Activated T-cell treated with anti-CD3 and anti-CD28 coated beads for 48 hours (primary cell): ENCODE measurements around the gene MIA3.
"Not testable (repeated sequence)": the region's sequence is repeated elsewhere in the genome, so short reads cannot be mapped to it uniquely, and the experiment has no call there.

Experiments used
- DNase-seq: peaks from one replicate; pipeline ENCODE4 v3.0.0-alpha.2; 2020; ENCODE audit warnings: low read depth

Gene MIA3

GRCh38 chr1:222663431-222663934 lies 45.6 kb downstream of the MIA3 start:
- DNase-seq = no peak

- DNase-seq = no peak
Observed at GRCh38 chr1:222665964-222666363, 48.1 kb downstream of the MIA3 start.

GRCh38 chr1:222668184-222668583 lies 50.3 kb downstream of the MIA3 start:
- not testable (repeated sequence) for DNase-seq

- DNase-seq = not testable (repeated sequence)
Observed at GRCh38 chr1:222669107-222669506, 51.2 kb downstream of the MIA3 start.

- DNase-seq = no peak
Observed at GRCh38 chr1:222670110-222670509, 52.2 kb downstream of the MIA3 start.

- no peak for DNase-seq
Observed at GRCh38 chr1:222680080-222680479, 62.2 kb downstream of the MIA3 start.

- DNase-seq = no peak
Observed at GRCh38 chr1:222691016-222691415, 73.1 kb downstream of the MIA3 start.

- no peak for DNase-seq
Observed at GRCh38 chr1:222694927-222695326, 77.0 kb downstream of the MIA3 start.

- DNase-seq = no peak
Observed at GRCh38 chr1:222696741-222697140, 78.8 kb downstream of the MIA3 start.

GRCh38 chr1:222697203-222697602 lies 79.3 kb downstream of the MIA3 start:
- no peak for DNase-seq

- no peak for DNase-seq
Observed at GRCh38 chr1:222697826-222698225, 79.9 kb downstream of the MIA3 start.

- no peak for DNase-seq
Observed at GRCh38 chr1:222702210-222702609, 84.3 kb downstream of the MIA3 start.

- no peak for DNase-seq
Observed at GRCh38 chr1:222704260-222704659, 86.4 kb downstream of the MIA3 start.

GRCh38 chr1:222706815-222707214 lies 88.9 kb downstream of the MIA3 start:
- DNase-seq = no peak

GRCh38 chr1:222709700-222710153 lies 91.8 kb downstream of the MIA3 start:
- DNase-seq = no peak

- DNase-seq = peak; percentile 39
Observed at GRCh38 chr1:222711319-222712252, 93.7 kb downstream of the MIA3 start.

- peak; percentile 93 for DNase-seq
Observed at GRCh38 chr1:222712253-222713090, 94.6 kb downstream of the MIA3 start, which contains the start of the genes AIDA and BROX. Gene AIDA (minus strand): TSS chr1:222712491. CDS start chr1:222712317, 174 bp downstream. Gene BROX (plus strand): TSS chr1:222712564. CDS start chr1:222715700, 3,136 bp downstream.

GRCh38 chr1:222713091-222713961 lies 95.4 kb downstream of the MIA3 start:
- peak; percentile 81 for DNase-seq

- no peak for DNase-seq
Observed at GRCh38 chr1:222716393-222716792, 98.5 kb downstream of the MIA3 start.
